Measurements from ENCODE around the gene PCDHAC2.

Gene PCDHAC2

DNA sequence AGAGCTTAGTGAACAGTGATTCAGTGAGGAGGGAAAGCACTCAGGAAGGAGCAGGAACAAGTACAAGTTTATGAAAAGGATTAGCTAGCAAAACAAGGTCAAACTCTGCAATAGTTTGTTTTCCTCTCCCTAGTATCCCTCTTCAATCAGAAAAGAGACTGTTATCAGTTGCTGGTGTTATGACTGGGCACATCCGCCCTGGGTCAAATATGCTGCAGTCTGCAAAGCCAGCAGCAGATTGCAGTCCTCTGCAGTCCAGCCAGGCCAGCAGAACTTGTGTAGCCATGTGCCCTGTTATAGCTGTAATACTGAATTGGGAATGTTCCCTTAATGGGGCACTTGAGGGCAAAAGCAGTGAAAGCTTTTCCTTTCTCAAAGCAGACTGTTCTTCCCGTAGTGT, 12.0 kb downstream of the PCDHAC2 start:
- Histone ChIP-seq H2BK120ac (ENCODE audit: insufficient read depth, low read length, poor library complexity) (no peak overlapping the region), H3K79me2 (ENCODE audit: control insufficient read depth, insufficient read depth, low read length, poor library complexity) (no peaks in the 10 kb centered on the region), H2BK12ac (ENCODE audit: low read length) (no peak overlapping the region), H3K27me3 (ENCODE audit: insufficient read depth, low read length) (no peaks in the 10 kb centered on the region), H2BK5ac (ENCODE audit: low read depth, low read length, poor library complexity) (no peak overlapping the region), H2AK5ac (ENCODE audit: low read length) (no peak overlapping the region), H4K8ac (ENCODE audit: low read depth, low read length) (no peak overlapping the region), H3K4me1 (ENCODE audit: control insufficient read depth in 1 of 2, insufficient read depth in 2 of 2, low read length in 2 of 2) (peaks cover 0 to 4% of the 10 kb centered on the region in 2 experiments), H3K18ac (ENCODE audit: low read length) (no peak overlapping the region), H3K79me1 (ENCODE audit: low read length) (no peaks in the 10 kb centered on the region), H3K4ac (ENCODE audit: low read depth, low read length) (no peak overlapping the region), H3K36me3 (ENCODE audit: control insufficient read depth in 1 of 2, insufficient read depth in 2 of 2, low read length in 2 of 2) (no peaks in the 10 kb centered on the region), H3K4me3 (ENCODE audit: low read depth, low read length) (no peak overlapping the region), H3K4me2 (ENCODE audit: low read length) (no peak overlapping the region), H2AFZ (ENCODE audit: insufficient read depth, low read length, poor library complexity) (no peak overlapping the region), H4K91ac (ENCODE audit: low read depth, low read length) (no peak overlapping the region), H3K27ac (ENCODE audit: low read depth, low read length) (no peak overlapping the region), H3K9ac (ENCODE audit: low read length) (no peak overlapping the region), H3K9me3 (ENCODE audit: insufficient read depth, low read depth, low read length) (no peaks in the 10 kb centered on the region), H3K23ac (ENCODE audit: low read length) (no peak overlapping the region), H4K12ac (ENCODE audit: low read depth, low read length) (no peak overlapping the region), H3K14ac (ENCODE audit: low read length) (no peak overlapping the region)
- WGBS (ENCODE audit: extremely low coverage, insufficient coverage, insufficient read length): no CpG with 5 or more reads among the region's 2 CpGs
- DNase-seq: no peak

DNA sequence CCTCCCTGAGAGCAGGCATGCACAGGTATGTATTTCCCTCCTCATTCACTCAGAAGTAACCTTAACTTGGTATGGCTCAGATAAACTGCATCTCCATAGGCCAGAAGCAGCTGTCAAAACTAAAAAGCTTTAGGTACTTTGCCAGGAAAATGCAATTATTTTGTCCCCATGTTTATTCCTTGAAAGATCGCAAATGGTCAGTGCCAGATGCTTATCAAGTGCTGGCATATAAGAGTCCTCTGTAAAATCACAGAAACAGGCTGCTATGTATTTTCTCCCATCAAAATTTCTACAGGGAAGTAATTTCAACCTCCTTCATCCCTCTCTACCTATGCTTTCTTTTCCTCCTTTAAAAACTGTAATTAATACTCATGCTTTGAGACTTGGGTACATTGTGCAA, 12.7 kb downstream of the PCDHAC2 start:
- no peak for DNase-seq
- no peak overlapping the region for H4K8ac ChIP-seq (ENCODE audit: low read depth, low read length)
- H4K91ac ChIP-seq (ENCODE audit: low read depth, low read length): no peak overlapping the region
- H3K4me3 ChIP-seq (ENCODE audit: low read depth, low read length): no peak overlapping the region
- H2BK5ac ChIP-seq (ENCODE audit: low read depth, low read length, poor library complexity): no peak overlapping the region
- no peaks in the 10 kb centered on the region for H3K79me1 ChIP-seq (ENCODE audit: low read length)
- no peak overlapping the region for H3K9ac ChIP-seq (ENCODE audit: low read length)
- H3K14ac ChIP-seq (ENCODE audit: low read length): no peak overlapping the region
- no peaks in the 10 kb centered on the region for H3K27me3 ChIP-seq (ENCODE audit: insufficient read depth, low read length)
- H3K9me3 ChIP-seq (ENCODE audit: insufficient read depth, low read depth, low read length): no peaks in the 10 kb centered on the region
- H2BK120ac ChIP-seq (ENCODE audit: insufficient read depth, low read length, poor library complexity): no peak overlapping the region
- H2BK12ac ChIP-seq (ENCODE audit: low read length): no peak overlapping the region
- H3K79me2 ChIP-seq (ENCODE audit: control insufficient read depth, insufficient read depth, low read length, poor library complexity): no peaks in the 10 kb centered on the region
- peaks cover 0 to 4% of the 10 kb centered on the region in 2 experiments for H3K4me1 ChIP-seq (ENCODE audit: control insufficient read depth in 1 of 2, insufficient read depth in 2 of 2, low read length in 2 of 2)
- H4K12ac ChIP-seq (ENCODE audit: low read depth, low read length): no peak overlapping the region
- no peak overlapping the region for H3K4ac ChIP-seq (ENCODE audit: low read depth, low read length)
- H2AFZ ChIP-seq (ENCODE audit: insufficient read depth, low read length, poor library complexity): no peak overlapping the region
- H3K36me3 ChIP-seq (ENCODE audit: control insufficient read depth in 1 of 2, insufficient read depth in 2 of 2, low read length in 2 of 2): no peaks in the 10 kb centered on the region
- H3K27ac ChIP-seq (ENCODE audit: low read depth, low read length): no peak overlapping the region
- no CpG with 5 or more reads among the region's 1 CpG for WGBS (ENCODE audit: extremely low coverage, insufficient coverage, insufficient read length)
- no peak overlapping the region for H3K18ac ChIP-seq (ENCODE audit: low read length)
- H3K23ac ChIP-seq (ENCODE audit: low read length): no peak overlapping the region
- H2AK5ac ChIP-seq (ENCODE audit: low read length): no peak overlapping the region
- H3K4me2 ChIP-seq (ENCODE audit: low read length): no peak overlapping the region

DNA sequence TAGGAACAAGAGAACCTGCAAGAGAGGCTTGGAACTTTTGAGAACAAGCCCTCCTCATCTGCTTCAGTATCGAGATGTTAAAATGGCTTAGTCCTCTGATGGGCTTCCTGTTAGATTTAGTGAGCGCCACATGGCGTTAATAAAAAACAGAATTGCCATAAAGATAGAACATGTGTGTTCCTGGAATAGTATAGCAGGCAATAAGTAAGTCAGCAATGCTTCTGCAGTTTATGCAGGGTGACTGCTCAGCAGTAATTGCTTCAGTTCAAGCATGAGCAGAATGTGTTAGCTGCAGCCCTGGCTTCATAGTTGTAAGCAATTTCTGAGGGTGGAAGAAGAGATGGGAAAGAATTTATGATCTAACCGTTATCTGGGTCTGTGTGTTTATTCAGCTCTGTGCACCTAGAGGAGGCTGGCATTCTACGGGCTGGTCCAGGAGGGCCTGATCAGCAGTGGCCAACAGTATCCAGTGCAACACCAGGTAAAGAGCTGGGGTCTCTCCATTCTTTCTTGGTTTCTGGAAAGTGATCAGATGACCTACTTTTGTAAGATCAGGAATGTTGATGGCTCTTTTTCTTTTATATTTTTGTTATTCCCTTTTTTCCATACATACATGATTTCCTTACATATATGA, 15.9 kb downstream of the PCDHAC2 start:
- H3K79me2 ChIP-seq (ENCODE audit: control insufficient read depth, insufficient read depth, low read length, poor library complexity): no peaks in the 10 kb centered on the region
- no peak overlapping the region for H3K9ac ChIP-seq (ENCODE audit: low read length)
- H3K4me3 ChIP-seq (ENCODE audit: low read depth, low read length): no peak overlapping the region
- no peak overlapping the region for H2AFZ ChIP-seq (ENCODE audit: insufficient read depth, low read length, poor library complexity)
- H3K9me3 ChIP-seq (ENCODE audit: insufficient read depth, low read depth, low read length): no peaks in the 10 kb centered on the region
- no peak overlapping the region for H4K91ac ChIP-seq (ENCODE audit: low read depth, low read length)
- no peak overlapping the region for H4K8ac ChIP-seq (ENCODE audit: low read depth, low read length)
- H3K4ac ChIP-seq (ENCODE audit: low read depth, low read length): no peak overlapping the region
- H3K18ac ChIP-seq (ENCODE audit: low read length): no peak overlapping the region
- no peak for DNase-seq
- H3K4me2 ChIP-seq (ENCODE audit: low read length): no peak overlapping the region
- no peak overlapping the region for H4K12ac ChIP-seq (ENCODE audit: low read depth, low read length)
- no peak overlapping the region for H2BK12ac ChIP-seq (ENCODE audit: low read length)
- no peak overlapping the region for H2BK120ac ChIP-seq (ENCODE audit: insufficient read depth, low read length, poor library complexity)
- no peak overlapping the region for H3K23ac ChIP-seq (ENCODE audit: low read length)
- peaks cover 10% of the 10 kb centered on the region for H3K79me1 ChIP-seq (ENCODE audit: low read length)
- no peak overlapping the region for H2AK5ac ChIP-seq (ENCODE audit: low read length)
- no peaks in the 10 kb centered on the region for H3K27me3 ChIP-seq (ENCODE audit: insufficient read depth, low read length)
- no peak overlapping the region for H3K27ac ChIP-seq (ENCODE audit: low read depth, low read length)
- no peak overlapping the region for H2BK5ac ChIP-seq (ENCODE audit: low read depth, low read length, poor library complexity)
- H3K36me3 ChIP-seq (ENCODE audit: control insufficient read depth in 1 of 2, insufficient read depth in 2 of 2, low read length in 2 of 2): no peaks in the 10 kb centered on the region
- WGBS (ENCODE audit: extremely low coverage, insufficient coverage, insufficient read length): no CpG with 5 or more reads among the region's 5 CpGs
- no peak overlapping the region for H3K14ac ChIP-seq (ENCODE audit: low read length)
- peaks cover 4 to 19% of the 10 kb centered on the region in 2 experiments for H3K4me1 ChIP-seq (ENCODE audit: control insufficient read depth in 1 of 2, insufficient read depth in 2 of 2, low read length in 2 of 2)

DNA sequence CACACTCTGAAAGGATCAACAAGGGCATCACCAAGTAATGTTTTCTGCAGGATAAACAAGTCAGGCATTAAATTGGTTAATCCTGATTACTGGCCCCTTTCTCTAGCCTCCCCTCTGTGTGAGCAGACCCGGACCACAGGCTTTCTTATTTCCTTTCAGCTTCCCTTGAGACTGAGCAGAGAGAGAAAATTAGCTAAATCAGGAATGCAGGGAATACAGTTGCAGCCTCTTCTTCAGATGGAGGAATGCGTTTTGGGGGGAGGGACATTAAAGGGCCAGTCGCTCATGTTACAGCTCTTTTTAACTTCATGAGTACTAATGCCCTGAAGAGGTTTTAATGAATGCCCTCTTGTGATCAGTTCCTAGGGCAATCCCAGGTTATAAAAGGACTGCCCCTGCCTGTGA, 19.8 kb downstream of the PCDHAC2 start:
- H3K4me2 ChIP-seq (ENCODE audit: low read length): peak overlapping the region; percentile 14
- no peaks in the 10 kb centered on the region for H3K79me2 ChIP-seq (ENCODE audit: control insufficient read depth, insufficient read depth, low read length, poor library complexity)
- H3K18ac ChIP-seq (ENCODE audit: low read length): no peak overlapping the region
- peak overlapping the region; percentile 90 for H3K27ac ChIP-seq (ENCODE audit: low read depth, low read length)
- H2AK5ac ChIP-seq (ENCODE audit: low read length): no peak overlapping the region
- H3K4me3 ChIP-seq (ENCODE audit: low read depth, low read length): no peak overlapping the region
- no CpG with 5 or more reads among the region's 3 CpGs for WGBS (ENCODE audit: extremely low coverage, insufficient coverage, insufficient read length)
- peak overlapping the region; percentile 80 for H4K91ac ChIP-seq (ENCODE audit: low read depth, low read length)
- H2BK120ac ChIP-seq (ENCODE audit: insufficient read depth, low read length, poor library complexity): peak overlapping the region; percentile 83
- H2AFZ ChIP-seq (ENCODE audit: insufficient read depth, low read length, poor library complexity): no peak overlapping the region
- no peak overlapping the region for H3K14ac ChIP-seq (ENCODE audit: low read length)
- H2BK5ac ChIP-seq (ENCODE audit: low read depth, low read length, poor library complexity): peak overlapping the region; percentile 93
- H4K8ac ChIP-seq (ENCODE audit: low read depth, low read length): peak overlapping the region; percentile 62
- H3K79me1 ChIP-seq (ENCODE audit: low read length): peaks cover 20% of the 10 kb centered on the region
- peak overlapping the region; percentile 97 for H2BK12ac ChIP-seq (ENCODE audit: low read length)
- no peaks in the 10 kb centered on the region for H3K36me3 ChIP-seq (ENCODE audit: control insufficient read depth in 1 of 2, insufficient read depth in 2 of 2, low read length in 2 of 2)
- no peak for DNase-seq
- no peak overlapping the region for H3K9ac ChIP-seq (ENCODE audit: low read length)
- no peaks in the 10 kb centered on the region for H3K9me3 ChIP-seq (ENCODE audit: insufficient read depth, low read depth, low read length)
- H3K4ac ChIP-seq (ENCODE audit: low read depth, low read length): peak overlapping the region; percentile 70
- H4K12ac ChIP-seq (ENCODE audit: low read depth, low read length): no peak overlapping the region
- no peak overlapping the region for H3K23ac ChIP-seq (ENCODE audit: low read length)
- peaks cover 9 to 34% of the 10 kb centered on the region in 2 experiments for H3K4me1 ChIP-seq (ENCODE audit: control insufficient read depth in 1 of 2, insufficient read depth in 2 of 2, low read length in 2 of 2)
- H3K27me3 ChIP-seq (ENCODE audit: insufficient read depth, low read length): no peaks in the 10 kb centered on the region

Data from trophoblast cell (in vitro differentiated cells and primary cell).